ENCODE measurements around the gene MPL. TPM values are rescaled to one million over a fixed set of nuclear protein-coding genes. Genes with fewer than 3 reads are reported as not detected.
A peak's percentile ranks its signal among the peaks of the same experiment; 100 is the strongest.

MPL gene
- total and polyA plus RNA-seq, 9 donors, result 0.09 to 0.18 (median 0.14) TPM; not detected in 3

DNA sequence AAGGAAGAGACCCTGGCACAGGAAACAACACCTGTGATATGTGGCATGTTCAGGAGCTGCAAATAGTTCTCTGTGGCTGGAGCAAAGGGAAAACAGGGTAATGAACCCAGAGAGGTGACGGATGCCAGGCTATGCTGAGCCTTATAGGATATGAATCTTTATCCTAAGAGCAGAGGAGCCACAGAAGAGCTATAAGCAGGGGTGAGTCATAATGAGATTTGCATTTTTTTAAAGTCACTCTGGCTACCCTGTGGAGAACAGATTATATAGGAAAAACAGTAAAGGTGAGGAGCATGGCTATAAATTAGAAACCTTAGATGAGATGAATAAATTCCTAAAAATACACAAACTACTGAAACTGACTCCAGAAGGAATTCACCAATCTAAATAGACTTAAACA is 12.8 kb upstream of the MPL start:
- WGBS (ENCODE audit: insufficient coverage), result 80% methylated on average over 1 of the region's 1 CpG

DNA sequence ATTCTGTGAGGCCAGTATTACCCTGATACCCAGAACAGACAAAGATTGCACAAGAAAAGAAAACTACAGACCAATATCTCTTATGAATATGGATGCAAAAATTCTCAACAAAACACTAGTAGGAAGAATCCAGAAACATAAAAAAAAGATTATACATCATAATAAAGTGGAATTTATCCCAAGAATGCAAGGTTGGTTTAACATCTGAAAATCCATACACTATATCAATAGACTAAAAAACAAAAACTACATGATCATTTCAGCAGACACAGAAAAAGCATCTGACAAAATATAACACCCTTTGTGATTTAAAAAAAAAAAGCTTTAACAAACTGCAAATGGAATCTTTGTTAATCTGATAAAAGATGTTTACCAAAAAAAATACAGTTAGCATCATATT is 12.2 kb upstream of the MPL start:
- Histone ChIP-seq H3K9me3 (replicated peaks; ENCODE audit: control insufficient read depth, low read depth, low read length) (peaks cover 7% of the 10 kb centered on the region), H3K36me3 (ENCODE audit: control insufficient read depth, insufficient read depth, low read length) (no peaks in the 10 kb centered on the region), H3K27me3 (ENCODE audit: control insufficient read depth, insufficient read depth, low read length) (no peaks in the 10 kb centered on the region), H3K4me3 (ENCODE audit: low read length) (no peak overlapping the region), H3K4me1 (ENCODE audit: control insufficient read depth, insufficient read depth, low read length) (peaks cover 7% of the 10 kb centered on the region), H3K27ac (ENCODE audit: low read length) (no peak overlapping the region)
- no peak for DNase-seq

More for the DNA sequence above, 12.8 kb upstream of the MPL start:
- no peak for DNase-seq
- Histone ChIP-seq H3K4me3 (ENCODE audit: low read length) (no peak overlapping the region), H3K4me1 (ENCODE audit: control insufficient read depth, insufficient read depth, low read length) (peaks cover 2% of the 10 kb centered on the region), H3K27me3 (ENCODE audit: control insufficient read depth, insufficient read depth, low read length) (no peaks in the 10 kb centered on the region), H3K9me3 (replicated peaks; ENCODE audit: control insufficient read depth, low read depth, low read length) (peaks cover 7% of the 10 kb centered on the region), H3K36me3 (ENCODE audit: control insufficient read depth, insufficient read depth, low read length) (no peaks in the 10 kb centered on the region), H3K27ac (ENCODE audit: low read length) (no peak overlapping the region)

DNA sequence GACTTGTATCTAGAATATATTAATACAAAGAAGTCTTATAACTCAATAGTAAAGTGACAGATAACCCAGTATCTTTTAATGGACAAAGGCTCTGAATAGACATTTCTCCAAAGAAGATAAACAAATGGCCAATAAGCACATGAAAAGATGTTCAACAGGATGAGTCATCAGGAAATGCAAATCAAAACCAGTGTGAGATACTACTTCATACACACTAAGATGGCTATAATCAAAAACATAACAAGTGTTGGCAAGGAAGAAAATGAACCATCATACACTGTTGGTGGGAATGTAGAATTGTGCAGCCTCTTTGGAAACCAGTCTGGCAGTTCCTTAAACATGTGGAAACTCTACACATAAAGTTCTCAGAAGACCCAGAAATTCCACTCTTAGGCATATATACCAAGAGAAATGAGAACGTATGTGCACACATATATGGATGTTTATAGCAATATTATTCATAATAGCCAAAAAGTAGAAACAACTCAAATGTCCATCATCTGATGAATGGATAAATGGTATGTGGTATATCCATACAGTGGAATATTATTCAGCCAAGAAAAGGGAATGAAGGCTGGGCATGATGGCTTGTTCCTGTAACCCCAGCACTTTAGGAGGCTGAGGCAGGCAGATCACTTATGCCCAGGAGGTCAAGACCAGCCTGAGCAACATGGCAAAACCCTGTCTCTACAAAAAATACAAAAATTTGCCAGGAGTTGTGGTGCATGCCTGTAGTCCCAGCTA is 9.9 kb upstream of the MPL start:
- H3K9me3 ChIP-seq (replicated peaks; ENCODE audit: control insufficient read depth, low read depth, low read length), result peaks cover 7% of the 10 kb centered on the region
- no peak overlapping the region for H3K4me3 ChIP-seq (ENCODE audit: low read length)
- no peaks in the 10 kb centered on the region for H3K36me3 ChIP-seq (ENCODE audit: control insufficient read depth, insufficient read depth, low read length)
- DNase-seq, result no peak
- no CpG with 5 or more reads among the region's 1 CpG for WGBS (ENCODE audit: insufficient coverage)
- no peak overlapping the region for H3K27ac ChIP-seq (ENCODE audit: low read length)
- H3K27me3 ChIP-seq (ENCODE audit: control insufficient read depth, insufficient read depth, low read length), result no peaks in the 10 kb centered on the region
- peaks cover 9% of the 10 kb centered on the region for H3K4me1 ChIP-seq (ENCODE audit: control insufficient read depth, insufficient read depth, low read length)

DNA sequence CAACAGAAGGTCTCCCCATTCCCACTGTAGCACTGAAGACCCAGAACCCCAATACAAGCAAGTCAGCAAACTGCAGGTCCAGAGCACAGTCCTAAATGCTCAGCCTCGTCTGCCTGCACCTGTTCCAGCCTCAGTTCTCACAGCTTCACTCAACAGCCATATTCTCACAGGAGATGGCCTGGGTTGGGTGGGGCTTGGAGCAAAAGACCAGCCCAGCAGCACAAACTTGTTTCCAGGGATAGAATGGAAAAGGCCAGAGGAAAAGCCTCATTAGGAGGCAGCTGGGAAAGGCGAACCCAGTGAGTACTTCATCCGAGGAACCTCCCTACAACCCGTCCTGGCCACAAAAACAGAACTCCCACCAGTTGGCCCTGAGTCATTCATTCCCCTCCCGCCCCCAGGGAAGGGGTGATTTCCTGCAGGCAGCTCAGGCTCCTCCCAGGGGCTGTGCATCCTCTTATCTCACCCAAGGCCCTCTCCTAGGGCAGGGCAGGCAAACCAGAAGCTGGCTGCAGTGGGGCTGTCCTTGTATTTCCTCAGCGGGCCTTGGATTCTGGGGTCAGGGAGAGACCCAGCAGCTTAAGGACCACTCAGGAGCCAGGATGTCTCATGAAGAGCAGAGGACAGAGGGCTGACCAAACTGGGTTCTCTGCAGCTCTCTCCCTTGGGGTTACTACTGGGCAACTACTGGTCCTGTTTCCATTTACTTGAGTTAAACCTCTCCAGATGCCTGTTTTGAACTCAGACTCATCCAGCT is 7.4 kb upstream of the MPL start:
- Histone ChIP-seq H3K36me3 (ENCODE audit: control insufficient read depth, insufficient read depth, low read length) (no peaks in the 10 kb centered on the region), H3K4me1 (ENCODE audit: control insufficient read depth, insufficient read depth, low read length) (peaks cover 9% of the 10 kb centered on the region), H3K4me3 (ENCODE audit: low read length) (no peak overlapping the region), H3K27me3 (ENCODE audit: control insufficient read depth, insufficient read depth, low read length) (no peaks in the 10 kb centered on the region), H3K9me3 (replicated peaks; ENCODE audit: control insufficient read depth, low read depth, low read length) (peaks cover 7% of the 10 kb centered on the region), H3K27ac (ENCODE audit: low read length) (peak overlapping the region; percentile 20)
- DNase-seq, result peak; percentile 59
- WGBS (ENCODE audit: insufficient coverage), result 23% methylated on average over 3 of the region's 6 CpGs

DNA sequence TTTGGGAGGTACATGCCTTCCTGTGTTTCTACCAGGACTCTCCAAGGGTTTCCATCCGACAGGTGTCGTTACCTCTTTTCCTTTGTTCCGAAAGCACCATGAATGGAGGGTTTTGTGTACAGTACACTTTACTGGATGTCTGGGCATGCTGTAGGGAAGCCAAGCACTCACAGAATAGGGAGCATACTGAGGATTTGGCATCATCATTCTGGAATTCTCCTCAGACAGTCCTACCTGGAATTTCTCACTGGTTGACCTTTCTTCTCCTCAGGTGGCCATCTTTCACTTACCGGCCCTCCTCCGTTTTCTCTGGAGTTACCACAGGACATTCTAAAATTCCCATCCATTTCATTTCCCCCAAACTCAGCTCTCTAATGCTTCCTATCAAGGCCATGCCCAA is 5.9 kb upstream of the MPL start:
- 94% methylated on average over 2 of the region's 5 CpGs for WGBS (ENCODE audit: insufficient coverage)
- no peak for DNase-seq
- Histone ChIP-seq H3K4me1 (ENCODE audit: control insufficient read depth, insufficient read depth, low read length) (peaks cover 9% of the 10 kb centered on the region), H3K27me3 (ENCODE audit: control insufficient read depth, insufficient read depth, low read length) (no peaks in the 10 kb centered on the region), H3K36me3 (ENCODE audit: control insufficient read depth, insufficient read depth, low read length) (no peaks in the 10 kb centered on the region), H3K4me3 (ENCODE audit: low read length) (no peak overlapping the region), H3K27ac (ENCODE audit: low read length) (no peak overlapping the region), H3K9me3 (replicated peaks; ENCODE audit: control insufficient read depth, low read depth, low read length) (peaks cover 6% of the 10 kb centered on the region)

DNA sequence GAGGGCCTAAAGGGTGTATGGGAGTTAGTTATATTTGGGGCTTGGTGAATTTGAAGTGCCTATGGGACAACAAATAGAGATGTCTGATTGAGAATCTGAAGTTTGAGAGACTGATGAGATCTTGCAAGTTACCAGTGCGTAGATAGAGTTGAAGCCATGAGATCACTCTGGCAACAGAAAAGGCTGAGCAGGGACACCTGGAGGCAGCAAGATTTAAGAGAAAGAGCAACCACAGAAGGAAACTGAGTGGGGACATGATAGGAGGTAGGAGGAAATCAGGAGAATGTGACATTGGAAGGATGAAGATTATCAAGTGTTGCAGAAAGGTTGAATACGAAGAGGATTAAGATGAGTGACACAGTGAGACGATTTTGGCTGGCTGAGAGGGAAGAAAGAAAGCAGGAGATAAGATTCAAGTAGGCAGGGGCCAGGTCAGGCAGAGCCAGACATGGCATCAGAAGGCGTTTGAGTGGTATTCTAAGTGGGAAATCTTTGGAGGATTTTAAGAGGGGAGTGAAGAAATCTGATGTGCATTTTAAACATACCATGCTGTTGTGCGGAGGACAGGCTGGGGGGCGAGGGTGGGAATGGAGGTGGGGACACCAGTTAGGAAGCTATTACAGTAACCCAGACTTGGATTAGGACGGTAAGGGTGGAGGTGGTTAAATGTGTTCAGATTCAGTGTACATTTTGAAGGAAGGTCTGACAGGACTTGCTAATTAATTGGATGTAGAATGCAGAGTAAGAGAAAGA is 3.0 kb upstream of the MPL start:
- DNase-seq, result no peak
- no peaks in the 10 kb centered on the region for H3K9me3 ChIP-seq (replicated peaks; ENCODE audit: control insufficient read depth, low read depth, low read length)
- no peaks in the 10 kb centered on the region for H3K36me3 ChIP-seq (ENCODE audit: control insufficient read depth, insufficient read depth, low read length)
- WGBS (ENCODE audit: insufficient coverage), result 71% methylated on average over 7 of the region's 7 CpGs
- peaks cover 9% of the 10 kb centered on the region for H3K4me1 ChIP-seq (ENCODE audit: control insufficient read depth, insufficient read depth, low read length)
- no peak overlapping the region for H3K4me3 ChIP-seq (ENCODE audit: low read length)
- H3K27me3 ChIP-seq (ENCODE audit: control insufficient read depth, insufficient read depth, low read length), result no peaks in the 10 kb centered on the region
- no peak overlapping the region for H3K27ac ChIP-seq (ENCODE audit: low read length)

DNA sequence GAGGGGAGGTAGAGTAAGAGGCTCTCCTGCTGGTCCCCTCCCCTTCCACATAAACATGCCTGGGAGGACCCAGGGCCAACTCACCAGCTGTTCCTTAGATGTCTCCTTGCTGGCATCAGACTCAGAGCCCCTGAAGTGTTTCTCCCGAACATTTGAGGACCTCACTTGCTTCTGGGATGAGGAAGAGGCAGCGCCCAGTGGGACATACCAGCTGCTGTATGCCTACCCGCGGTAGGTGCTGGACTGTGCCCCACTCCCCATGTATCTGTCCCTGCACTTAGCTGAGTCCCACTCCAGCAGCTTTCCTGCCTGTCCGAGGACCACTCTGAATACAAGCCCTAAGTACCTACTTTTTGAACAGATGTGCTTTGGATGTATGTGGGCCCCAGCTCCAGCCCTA is 383 bp downstream of the MPL start:
- Histone ChIP-seq H3K4me1 (ENCODE audit: control insufficient read depth, insufficient read depth, low read length) (no peaks in the 10 kb centered on the region), H3K27ac (ENCODE audit: low read length) (no peak overlapping the region), H3K36me3 (ENCODE audit: control insufficient read depth, insufficient read depth, low read length) (no peaks in the 10 kb centered on the region), H3K27me3 (ENCODE audit: control insufficient read depth, insufficient read depth, low read length) (no peaks in the 10 kb centered on the region), H3K4me3 (ENCODE audit: low read length) (no peak overlapping the region), H3K9me3 (replicated peaks; ENCODE audit: control insufficient read depth, low read depth, low read length) (no peaks in the 10 kb centered on the region)
- 75% methylated on average over 1 of the region's 5 CpGs for WGBS (ENCODE audit: insufficient coverage)
- no peak for DNase-seq

DNA sequence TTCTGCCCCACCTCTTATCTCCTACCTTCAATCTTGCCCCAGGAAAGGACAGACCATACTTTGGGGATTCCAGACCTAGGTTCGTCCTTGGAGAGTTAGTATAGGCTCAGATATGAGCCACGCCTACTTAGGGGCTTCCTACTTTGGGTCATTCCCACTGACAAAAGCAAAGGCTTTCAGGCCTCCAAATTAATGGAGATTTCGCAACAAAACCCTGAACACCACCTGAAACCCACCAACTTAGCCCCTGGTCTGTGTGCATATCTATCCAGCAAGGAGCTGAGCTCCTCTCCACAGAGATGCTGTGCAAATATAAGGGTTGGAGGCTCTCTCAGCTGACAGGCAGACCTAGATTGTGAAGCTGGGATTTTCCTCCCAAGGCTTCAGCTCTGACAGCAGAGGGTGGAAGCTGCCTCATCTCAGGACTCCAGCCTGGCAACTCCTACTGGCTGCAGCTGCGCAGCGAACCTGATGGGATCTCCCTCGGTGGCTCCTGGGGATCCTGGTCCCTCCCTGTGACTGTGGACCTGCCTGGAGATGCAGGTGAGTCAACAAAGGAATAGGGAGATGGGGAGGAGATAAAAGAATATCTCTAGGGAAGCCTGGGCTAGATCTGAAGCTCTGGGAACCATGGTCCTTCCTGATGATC is 2.1 kb downstream of the MPL start:
- Histone ChIP-seq H3K36me3 (ENCODE audit: control insufficient read depth, insufficient read depth, low read length) (no peaks in the 10 kb centered on the region), H3K4me1 (ENCODE audit: control insufficient read depth, insufficient read depth, low read length) (no peaks in the 10 kb centered on the region), H3K27ac (ENCODE audit: low read length) (no peak overlapping the region), H3K4me3 (ENCODE audit: low read length) (no peak overlapping the region), H3K27me3 (ENCODE audit: control insufficient read depth, insufficient read depth, low read length) (no peaks in the 10 kb centered on the region), H3K9me3 (replicated peaks; ENCODE audit: control insufficient read depth, low read depth, low read length) (no peaks in the 10 kb centered on the region)
- WGBS (ENCODE audit: insufficient coverage), result 77% methylated on average over 3 of the region's 6 CpGs
- no peak for DNase-seq

DNA sequence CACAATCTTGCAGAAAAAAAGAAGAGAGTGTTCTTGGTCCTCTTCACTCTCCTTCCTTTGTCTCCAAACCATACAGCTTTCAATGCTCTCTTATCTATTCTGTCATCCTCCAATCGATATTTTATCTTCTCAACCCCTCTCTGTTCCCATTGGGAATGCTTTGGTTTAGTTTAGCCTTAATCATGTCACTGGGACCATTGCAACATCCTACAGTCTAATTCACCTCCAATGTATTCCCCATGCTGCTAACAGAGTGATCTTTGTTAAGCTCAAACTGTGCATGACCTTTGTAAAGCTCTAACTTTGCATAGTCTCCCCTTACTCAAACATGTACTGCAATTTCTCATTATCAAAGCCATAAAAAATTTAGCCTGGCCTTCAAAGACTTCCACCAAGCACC is 2.9 kb downstream of the MPL start:
- H3K27me3 ChIP-seq (ENCODE audit: control insufficient read depth, insufficient read depth, low read length), result no peaks in the 10 kb centered on the region
- no peak overlapping the region for H3K27ac ChIP-seq (ENCODE audit: low read length)
- no peaks in the 10 kb centered on the region for H3K9me3 ChIP-seq (replicated peaks; ENCODE audit: control insufficient read depth, low read depth, low read length)
- no peaks in the 10 kb centered on the region for H3K4me1 ChIP-seq (ENCODE audit: control insufficient read depth, insufficient read depth, low read length)
- H3K4me3 ChIP-seq (ENCODE audit: low read length), result no peak overlapping the region
- H3K36me3 ChIP-seq (ENCODE audit: control insufficient read depth, insufficient read depth, low read length), result no peaks in the 10 kb centered on the region
- no CpG with 5 or more reads among the region's 1 CpG for WGBS (ENCODE audit: insufficient coverage)
- no peak for DNase-seq

Data from muscle of leg (tissue), 11 donors.